Prostate gland (tissue), 1 donor: ENCODE data around the gene TP63.

Source experiments
- POLR2A ChIP-seq: fragments of 450-650 bp; IDR thresholded peaks from one replicate; pipeline ENCODE4 v1.6.1; 2016; ENCODE audit warnings: antibody characterized with exemption, mild to moderate bottlenecking
- POLR2AphosphoS5 ChIP-seq: sonication (generic); formaldehyde crosslinking; IDR thresholded peaks from one replicate; pipeline ENCODE4 v1.6.1; 2017; ENCODE audit warnings: antibody characterized with exemption

DNA sequence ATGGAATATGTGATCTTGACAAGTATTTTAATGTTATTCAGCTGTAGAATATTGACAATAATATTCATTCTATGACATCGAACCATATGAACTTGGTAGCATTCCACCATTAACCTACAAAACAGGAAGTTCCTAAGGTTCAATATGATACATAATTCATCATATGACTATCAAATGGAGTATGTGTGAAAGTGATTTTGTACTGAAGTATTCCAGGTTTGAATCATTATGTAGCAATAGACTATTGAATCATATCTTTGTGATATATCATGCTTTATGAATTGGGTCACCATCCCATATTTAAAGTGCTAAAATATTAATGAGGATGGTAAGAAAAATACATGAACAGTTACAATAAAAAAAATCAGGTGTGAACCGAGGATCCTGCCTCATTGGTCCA lies 95.1 kb downstream of the TP63 start:
- TF ChIP-seq POLR2A (no peak), POLR2AphosphoS5 (no peak)
